Bronchial epithelial cell (primary cell): Measurements from ENCODE around the gene NHERF2. TPM values are rescaled to one million over a fixed set of nuclear protein-coding genes. Genes with fewer than 3 reads are reported as not detected.
"Not testable (repeated sequence)": the region's sequence is repeated elsewhere in the genome, so short reads cannot be mapped to it uniquely, and the experiment has no call there.

ENCODE experiments used
- DNase-seq: peaks from one replicate; pipeline ENCODE4 v3.0.0-alpha.2; 2010; ENCODE audit warnings: low read depth
- FAIRE-seq: peaks from 2 replicates; lab custom pipeline; 2011; peaks lifted over from hg19 to GRCh38; lab: Jason Lieb, UNC
- H3K27me3 ChIP-seq: 2 replicates; pipeline ENCODE4 v1.5.1; 2011; ENCODE audit warnings: low read length; ENCODE audit not compliant: control insufficient read depth, insufficient read depth
- H3K36me3 ChIP-seq: 2 replicates; pipeline ENCODE4 v1.5.1; 2011; ENCODE audit warnings: low read length; ENCODE audit not compliant: control insufficient read depth, insufficient read depth
- H3K4me3 ChIP-seq: 2 replicates; pipeline ENCODE4 v1.5.1; 2011; ENCODE audit warnings: mild to moderate bottlenecking, low read depth, low read length, control low read depth
- CTCF ChIP-seq: IDR thresholded peaks from 2 replicates; pipeline ENCODE4 v1.5.1; 2011; ENCODE audit warnings: mild to moderate bottlenecking, moderate library complexity, low read length, control low read depth, inconsistent platforms; ENCODE audit not compliant: insufficient read depth, severe bottlenecking
- total RNA-seq: library from RNA; depleted of rRNA; stranded (reverse); fragments of >200 nt; gene quantifications from 2 replicates; pipeline ENCODE4 v1.2.1, GENCODE V29; 2014

The NHERF2 gene
- total RNA-seq, 1 donor from 2014 or later, result 15.8 TPM

- H3K4me3 ChIP-seq, result no peak overlapping the region
- DNase-seq (no peak), FAIRE-seq (no peak)
- H3K36me3 ChIP-seq, result no peaks in the 10 kb centered on the region
- H3K27me3 ChIP-seq, result no peaks in the 10 kb centered on the region
- TF ChIP-seq CTCF, result no peak
Measured at GRCh38 chr16:2031081-2031577, 4.4 kb downstream of the NHERF2 start.

GRCh38 chr16:2032285-2033056, 5.8 kb downstream of the NHERF2 start:
- no peak for DNase-seq
- no peaks in the 10 kb centered on the region for H3K27me3 ChIP-seq
- TF ChIP-seq CTCF, result no peak
- H3K4me3 ChIP-seq, result no peak overlapping the region
- no peak for FAIRE-seq
- peaks cover 2% of the 10 kb centered on the region for H3K36me3 ChIP-seq

- H3K36me3 ChIP-seq, result peaks cover 2% of the 10 kb centered on the region
- TF ChIP-seq CTCF, result no peak
- no peak for FAIRE-seq
- no peak overlapping the region for H3K4me3 ChIP-seq
- H3K27me3 ChIP-seq, result no peaks in the 10 kb centered on the region
- DNase-seq, result no peak
Measured at GRCh38 chr16:2033057-2033908, 6.6 kb downstream of the NHERF2 start.

GRCh38 chr16:2033909-2034695, 7.4 kb downstream of the NHERF2 start:
- not testable (repeated sequence) for FAIRE-seq, H3K27me3 ChIP-seq, H3K4me3 ChIP-seq, DNase-seq, H3K36me3 ChIP-seq

GRCh38 chr16:2034696-2035430, 8.2 kb downstream of the NHERF2 start:
- TF ChIP-seq CTCF, result no peak
- no peak for FAIRE-seq
- Histone ChIP-seq H3K27me3 (no peaks in the 10 kb centered on the region), H3K4me3 (no peak overlapping the region), H3K36me3 (peaks cover 2% of the 10 kb centered on the region)
- DNase-seq, result no peak
